ENCODE results near the gene AGBL4. TPM values are rescaled to one million over a fixed set of nuclear protein-coding genes. Genes with fewer than 3 reads are reported as not detected.

AGBL4 gene
- total RNA-seq, 4 donors from 2014 or later = 0.19 to 1.0 (median 1.0) TPM; not detected in 1

- no peaks in the 10 kb centered on the region for H3K36me3 ChIP-seq
- no peaks in the 10 kb centered on the region for H3K4me1 ChIP-seq
- WGBS = 65% methylated on average over 1 of the region's 1 CpG
- no peaks in the 10 kb centered on the region for H3K9me3 ChIP-seq
- no peak overlapping the region for H3K4me3 ChIP-seq
- DNase-seq (ENCODE audit: low spot score in 2 of 2) = no peak
- TF ChIP-seq CTCF (IDR thresholded peaks at IDR 0.05) = no peak
- TF ChIP-seq POLR2A (IDR thresholded peaks at IDR 0.05) = no peak
- no peak for TF ChIP-seq EP300 (IDR thresholded peaks at IDR 0.05)
- no peak for TF ChIP-seq POLR2AphosphoS5 (IDR thresholded peaks at IDR 0.05)
- no peaks in the 10 kb centered on the region for H3K27me3 ChIP-seq
- H3K27ac ChIP-seq = no peak overlapping the region
These were observed 1120.5 kb downstream of the AGBL4 start for GRCh38 chr1:48903291-48903690.

- H3K27me3 ChIP-seq = no peaks in the 10 kb centered on the region
- no peak overlapping the region for H3K4me3 ChIP-seq
- WGBS = 96% methylated on average over 18 of the region's 32 CpGs
- H3K36me3 ChIP-seq = no peaks in the 10 kb centered on the region
- H3K27ac ChIP-seq = no peak overlapping the region
- no peaks in the 10 kb centered on the region for H3K4me1 ChIP-seq
- TF ChIP-seq POLR2A (IDR thresholded peaks at IDR 0.05) = no peak
- TF ChIP-seq EP300 (IDR thresholded peaks at IDR 0.05) = no peak
- DNase-seq (ENCODE audit: low spot score in 2 of 2) = no peak
- no peaks in the 10 kb centered on the region for H3K9me3 ChIP-seq
These were observed 1124.9 kb downstream of the AGBL4 start for GRCh38 chr1:48898894-48899293.

- no peaks in the 10 kb centered on the region for H3K9me3 ChIP-seq
- no peak overlapping the region for H3K27ac ChIP-seq
- H3K36me3 ChIP-seq = no peaks in the 10 kb centered on the region
- H3K27me3 ChIP-seq = no peaks in the 10 kb centered on the region
- no peak for TF ChIP-seq CTCF (IDR thresholded peaks at IDR 0.05)
- no peak for TF ChIP-seq POLR2A (IDR thresholded peaks at IDR 0.05)
- TF ChIP-seq EP300 (IDR thresholded peaks at IDR 0.05) = no peak
- no peak for TF ChIP-seq POLR2AphosphoS5 (IDR thresholded peaks at IDR 0.05)
- no peak for DNase-seq (ENCODE audit: low spot score in 2 of 2)
- no peaks in the 10 kb centered on the region for H3K4me1 ChIP-seq
- H3K4me3 ChIP-seq = no peak overlapping the region
- WGBS = 61% methylated on average over 2 of the region's 3 CpGs
These were observed 1134.1 kb downstream of the AGBL4 start for GRCh38 chr1:48889615-48890014.

- TF ChIP-seq POLR2AphosphoS5 (IDR thresholded peaks at IDR 0.05) = no peak
- no peak for TF ChIP-seq POLR2A (IDR thresholded peaks at IDR 0.05)
- no peak for TF ChIP-seq CTCF (IDR thresholded peaks at IDR 0.05)
- no peak for TF ChIP-seq EP300 (IDR thresholded peaks at IDR 0.05)
These were observed 1134.7 kb downstream of the AGBL4 start for GRCh38 chr1:48889082-48889481.

GRCh38 chr1:48887796-48888195 is 1136.0 kb downstream of the AGBL4 start:
- DNase-seq (ENCODE audit: low spot score in 2 of 2) = no peak
- Histone ChIP-seq H3K36me3 (no peaks in the 10 kb centered on the region), H3K27me3 (no peaks in the 10 kb centered on the region), H3K9me3 (no peaks in the 10 kb centered on the region), H3K27ac (no peak overlapping the region), H3K4me3 (no peak overlapping the region), H3K4me1 (no peaks in the 10 kb centered on the region)
- TF ChIP-seq POLR2AphosphoS5 (IDR thresholded peaks at IDR 0.05) = no peak
- TF ChIP-seq CTCF (IDR thresholded peaks at IDR 0.05) = no peak
- TF ChIP-seq EP300 (IDR thresholded peaks at IDR 0.05) = no peak
- no peak for TF ChIP-seq POLR2A (IDR thresholded peaks at IDR 0.05)

More at GRCh38 chr1:48889082-48889481, 1134.7 kb downstream of the AGBL4 start:
- DNase-seq (ENCODE audit: low spot score in 2 of 2) = no peak
- WGBS = 70% methylated on average over 4 of the region's 4 CpGs
- Histone ChIP-seq H3K27ac (no peak overlapping the region), H3K4me3 (no peak overlapping the region), H3K4me1 (no peaks in the 10 kb centered on the region), H3K9me3 (no peaks in the 10 kb centered on the region), H3K36me3 (no peaks in the 10 kb centered on the region), H3K27me3 (no peaks in the 10 kb centered on the region)

- no peaks in the 10 kb centered on the region for H3K4me1 ChIP-seq
- no peaks in the 10 kb centered on the region for H3K9me3 ChIP-seq
- TF ChIP-seq EP300 (IDR thresholded peaks at IDR 0.05) = no peak
- no peak for TF ChIP-seq CTCF (IDR thresholded peaks at IDR 0.05)
- TF ChIP-seq POLR2A (IDR thresholded peaks at IDR 0.05) = no peak
- no peak for TF ChIP-seq POLR2AphosphoS5 (IDR thresholded peaks at IDR 0.05)
- no peaks in the 10 kb centered on the region for H3K36me3 ChIP-seq
- no peak for DNase-seq (ENCODE audit: low spot score in 2 of 2)
- no peak overlapping the region for H3K27ac ChIP-seq
- no peak overlapping the region for H3K4me3 ChIP-seq
- no peaks in the 10 kb centered on the region for H3K27me3 ChIP-seq
These were observed 1141.7 kb downstream of the AGBL4 start for GRCh38 chr1:48882020-48882419.
